K562 (cell line): ENCODE measurements around the gene RBM45. TPM values are rescaled to one million over a fixed set of nuclear protein-coding genes. Genes with fewer than 3 reads are reported as not detected.

Experiments used
- ATAC-seq: fragments of 200-7000 bp; cut with Tn5 transposase; 3 replicates; pipeline ENCODE4 v1.9.1; 2020; ENCODE audit warnings: moderate library complexity
- BruUV-seq: library from RNA; stranded (reverse); fragments of 400-500 nt; replicated peaks from 2 replicates; lab custom pipeline; 2021; lab: Mats Ljungman, UMichigan
- CTCF ChIA-PET: fragments of 300-600 bp; formaldehyde crosslinking; extraction: SDS; loops from one replicate; lab custom pipeline; 2021; ENCODE audit warnings: low intra/inter-chr PET ratio; lab: Yijun Ruan, JAX
- POLR2A ChIA-PET: fragments of 300-600, 350-650 bp; sonication (Branson Sonifier 250); formaldehyde crosslinking; extraction: SDS; loops from one replicate; lab custom pipeline; 2021; ENCODE audit warnings: antibody characterized with exemption, inconsistent platforms; lab: Yijun Ruan, JAX
- DNase-seq, 4 experiments: peaks; one replicate each; pipeline versions ENCODE4 v3.0.0 to v3.0.0-alpha.2; 2011 to 2018; ENCODE audit warnings: low spot score in 3 of 4, mixed read lengths in 3 of 4; ENCODE audit errors: extremely low read depth in 1 of 4
- FAIRE-seq: peaks from 2 replicates; lab custom pipeline; 2011; peaks lifted over from hg19 to GRCh38; lab: Jason Lieb, UNC
- H2AFZ ChIP-seq: 2 replicates; pipeline ENCODE4 v1.6.0; 2011; ENCODE audit warnings: low read depth, low read length, control low read depth, inconsistent platforms
- H3K27ac ChIP-seq: fragments of 200-600 bp; 3 replicates; pipeline ENCODE4 v1.8.0; 2011; ENCODE audit warnings: low read depth, mild to moderate bottlenecking, control low read depth, inconsistent platforms, low read length, moderate library complexity, mixed read lengths; ENCODE audit errors: extremely low read depth
- H3K27me3 ChIP-seq, 2 experiments: fragments of 300-600 bp in 1 of 2; 2 replicates in 1 of 2; 3 replicates in 1 of 2; pipeline versions ENCODE4 v1.6.0 to v1.8.0; 2011; ENCODE audit warnings: inconsistent platforms in 2 of 2, low read length in 2 of 2, mild to moderate bottlenecking in 1 of 2, mixed read lengths in 1 of 2, moderate library complexity in 1 of 2; ENCODE audit not compliant: control insufficient read depth in 2 of 2, insufficient read depth in 2 of 2
- H3K36me3 ChIP-seq: fragments of 300-600 bp; 3 replicates; pipeline ENCODE4 v1.8.0; 2011; ENCODE audit warnings: mild to moderate bottlenecking, low read length, inconsistent platforms; ENCODE audit not compliant: control insufficient read depth, insufficient read depth
- H3K4me1 ChIP-seq, 2 experiments: fragments of 200-600 bp in 1 of 2; replicated peaks in 1 of 2; 2 replicates in 1 of 2; 3 replicates in 1 of 2; pipeline versions ENCODE4 v1.5.1 to v1.8.0; 2011; ENCODE audit warnings: inconsistent platforms in 2 of 2, low read length in 2 of 2, mild to moderate bottlenecking in 1 of 2, mixed read lengths in 1 of 2, moderate library complexity in 1 of 2; ENCODE audit not compliant: control insufficient read depth in 2 of 2, insufficient read depth in 2 of 2
- H3K4me2 ChIP-seq: 2 replicates; pipeline ENCODE4 v1.6.1; 2011; ENCODE audit warnings: low read length, control low read depth, inconsistent platforms, mixed read lengths; ENCODE audit not compliant: insufficient read depth
- H3K4me3 ChIP-seq: fragments of 200-600 bp; sonication (generic), shearing (Covaris generic); 2 replicates; pipeline ENCODE4 v1.5.1; 2016; ENCODE audit warnings: control low read depth, inconsistent platforms
- H3K79me2 ChIP-seq: fragments of 200-600 bp; 3 replicates; pipeline ENCODE4 v1.8.0; 2011; ENCODE audit warnings: low read length, inconsistent platforms; ENCODE audit not compliant: control insufficient read depth, insufficient read depth
- H3K9ac ChIP-seq, 2 experiments: 2 replicates each; pipeline versions ENCODE4 v1.6.0 to v1.6.1; 2011; ENCODE audit warnings: low read depth in 2 of 2, low read length in 2 of 2, control low read depth in 1 of 2, inconsistent platforms in 1 of 2, mild to moderate bottlenecking in 1 of 2, mixed read lengths in 1 of 2; ENCODE audit not compliant: insufficient read depth in 1 of 2
- H3K9me1 ChIP-seq: one replicate; pipeline ENCODE4 v1.6.0; 2011; ENCODE audit warnings: inconsistent platforms, mild to moderate bottlenecking, low read length, moderate library complexity; ENCODE audit not compliant: control insufficient read depth, insufficient read depth
- H3K9me3 ChIP-seq: replicated peaks from 2 replicates; pipeline ENCODE4 v1.5.1; 2011; ENCODE audit warnings: low read depth, low read length, inconsistent platforms; ENCODE audit not compliant: control insufficient read depth, insufficient read depth
- H4K20me1 ChIP-seq: replicated peaks from 2 replicates; pipeline ENCODE4 v1.6.1; 2011; ENCODE audit warnings: low read length, inconsistent platforms, mixed read lengths; ENCODE audit not compliant: control insufficient read depth, insufficient read depth
- CEBPG ChIP-seq, 3 experiments: fragments of 200-800 bp in 1 of 3; sonication (Bioruptor generic) in 1 of 3; sonication (generic) in 1 of 3; formaldehyde crosslinking in 1 of 3; IDR thresholded peaks in 2 of 3; conservative IDR thresholded peaks in 1 of 3; 2 replicates each; pipeline versions ENCODE4 v1.6.1 to v1.8.0; 2016 to 2022; ENCODE audit warnings: missing compliant biosample characterization in 2 of 3, missing genetic modification characterization in 2 of 3, mild to moderate bottlenecking in 1 of 3, missing genetic modification reagents in 1 of 3
- FOXA3 ChIP-seq, 2 experiments: fragments of 450-650 bp in 1 of 2; sonication (generic) in 1 of 2; formaldehyde crosslinking; IDR thresholded peaks in 1 of 2; conservative IDR thresholded peaks in 1 of 2; 2 replicates each; pipeline versions ENCODE4 v1.4.0 to v1.8.0; 2020 to 2022; ENCODE audit warnings: mild to moderate bottlenecking in 2 of 2, missing genetic modification reagents in 1 of 2
- HMG20A ChIP-seq: fragments of 450-650 bp; formaldehyde crosslinking; conservative IDR thresholded peaks from 2 replicates; pipeline ENCODE4 v1.4.0; 2020; ENCODE audit warnings: mild to moderate bottlenecking, mixed read lengths
- JUND ChIP-seq, 2 experiments: IDR thresholded peaks; 2 replicates in 1 of 2; 3 replicates in 1 of 2; pipeline ENCODE4 v1.6.1; 2011; ENCODE audit warnings: borderline replicate concordance in 2 of 2, low read depth in 2 of 2, low read length in 2 of 2, improper control_type of control experiment in 1 of 2, missing biosample characterization in 1 of 2, missing genetic modification characterization in 1 of 2, missing genetic modification reagents in 1 of 2
- RBM17 ChIP-seq: fragments of 200-400 bp; formaldehyde crosslinking; IDR thresholded peaks from 2 replicates; pipeline ENCODE4 v1.6.1; 2017; ENCODE audit warnings: low read depth, mild to moderate bottlenecking, low read length, borderline replicate concordance
- WGBS: fragments of 100-300 bp; shearing (Covaris generic); methylation state at CpG from one replicate; pipeline ENCODE4 v1.1.6; 2016; ENCODE audit warnings: low coverage, mixed read lengths; ENCODE audit not compliant: insufficient coverage; ENCODE audit errors: missing lambda C conversion rate; 5-methylcytosine and 5-hydroxymethylcytosine counted together
- in situ Hi-C: fragments of 300-500 bp; cut with MboI; formaldehyde crosslinking; loops from 4 replicates; pipeline ENCODE4 v1.15.0; 2018; ENCODE audit warnings: inconsistent platforms, mixed read lengths
- intact Hi-C: fragments of 100-400 bp; cut with micrococcal nuclease; formaldehyde crosslinking; loops from 2 replicates; pipeline ENCODE4 v1.14.2; 2022
- polyA plus RNA-seq, 8 experiments: library from polyadenylated mRNA; depleted of rRNA in 4 of 8; stranded (reverse) in 5 of 8; unstranded in 3 of 8; fragments of >200 nt; fragmentation: Nextera tagmentation in 2 of 8; fragmentation: Illumina TruSeq in 1 of 8; extraction: Ambion mirVana in 2 of 8; extraction: Trizol in 1 of 8; gene quantifications; 2 replicates each; pipeline versions ENCODE4 v1.2.1 to v1.2.3, GENCODE V29; 2011 to 2014; ENCODE audit warnings: inconsistent platforms in 1 of 8, missing spikeins in 1 of 8
- total RNA-seq, 7 experiments: library from RNA; depleted of rRNA in 6 of 7; stranded (reverse); fragments of >200 nt in 6 of 7; fragmentation: Illumina TruSeq in 2 of 7; extraction: Trizol in 2 of 7; gene quantifications; 2 replicates each; pipeline versions ENCODE4 v1.2.1 to v1.2.3, GENCODE V29; 2011 to 2021; ENCODE audit warnings: low replicate concordance in 1 of 7
- TF ChIP-seq, protein P1 (sequence below): fragments of 250-450 bp; sonication (Bioruptor Pico); IDR thresholded peaks from 2 replicates; pipeline ENCODE4 v1.4.0; 2020; ENCODE audit warnings: mild to moderate bottlenecking, moderate library complexity
- TF ChIP-seq, protein P2 (sequence below): fragments of 250-450 bp; sonication (Bioruptor Pico); IDR thresholded peaks from 2 replicates; pipeline ENCODE4 v1.4.0; 2020
- TF ChIP-seq, protein P3 (sequence below): fragments of 200-800 bp; sonication (Bioruptor generic); IDR thresholded peaks from 2 replicates; pipeline ENCODE4 v1.6.1; 2017; ENCODE audit warnings: missing genetic modification characterization, missing compliant biosample characterization

Gene RBM45
- total and polyA plus RNA-seq, 9 of the 15 experiments (the other 6 are each of a cell fraction or from before 2014, with no cell fraction given), result 6.7 to 22.0 (median 15.0) TPM

DNA sequence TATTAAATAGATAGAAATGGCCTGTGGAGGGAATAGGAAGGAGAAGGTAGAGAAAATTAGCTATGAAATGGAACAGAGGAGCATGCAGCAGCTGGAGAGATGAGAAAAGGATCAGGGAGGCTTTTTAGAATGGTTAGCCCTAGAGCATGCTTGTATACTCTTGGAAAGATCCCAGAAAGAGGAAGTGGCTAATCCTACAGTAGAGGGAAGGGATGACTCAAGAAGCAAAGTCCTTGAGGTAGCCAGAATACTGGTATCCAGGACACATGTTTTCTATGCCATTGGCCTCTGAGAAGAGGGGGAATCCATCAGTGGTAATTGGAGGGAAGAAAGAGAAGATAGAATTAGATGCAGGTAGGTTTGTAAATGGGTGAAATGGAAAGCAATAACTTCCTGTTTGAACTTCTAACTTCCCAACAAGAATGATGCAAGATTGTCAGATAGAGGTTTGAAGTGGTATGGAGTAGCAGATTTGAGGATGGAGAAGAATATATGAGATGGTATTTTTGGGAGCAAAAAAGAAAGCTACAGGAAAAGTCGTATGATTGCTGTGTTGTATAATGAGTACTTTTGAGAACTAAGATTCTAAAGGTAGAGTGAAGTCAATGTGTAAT lies 64.9 kb downstream of the RBM45 start:
- POLR2A ChIA-PET, result no interaction called here
- no peaks in the 10 kb centered on the region for H4K20me1 ChIP-seq
- BruUV-seq, result no TSS peak
- no peaks in the 10 kb centered on the region; a peak in 1 of 5 replicates for H3K4me1 ChIP-seq
- DNase-seq, result no peak
- no peak overlapping the region for H3K27ac ChIP-seq
- no peaks in the 10 kb centered on the region for H3K79me2 ChIP-seq
- no peak overlapping the region for H3K4me3 ChIP-seq
- 11% methylated on average over 1 of the region's 1 CpG for WGBS
- CTCF ChIA-PET, result no interaction called here
- no peaks in the 10 kb centered on the region for H3K36me3 ChIP-seq
- in situ Hi-C loops, result no loop called here
- FAIRE-seq, result no peak
- ATAC-seq, result peak; percentile 88
- H3K9me3 ChIP-seq, result no peaks in the 10 kb centered on the region
- H3K27me3 ChIP-seq, result peaks cover 0 to 6% of the 10 kb centered on the region in 2 experiments; a peak in 1 of 5 replicates
- no peak overlapping the region for H3K4me2 ChIP-seq
- intact Hi-C loops, result no loop called here
- H2AFZ ChIP-seq, result peak overlapping the region; percentile 3
- H3K9me1 ChIP-seq, result no peaks in the 10 kb centered on the region
- no peak overlapping the region for H3K9ac ChIP-seq
- TF ChIP-seq, protein P1, sequence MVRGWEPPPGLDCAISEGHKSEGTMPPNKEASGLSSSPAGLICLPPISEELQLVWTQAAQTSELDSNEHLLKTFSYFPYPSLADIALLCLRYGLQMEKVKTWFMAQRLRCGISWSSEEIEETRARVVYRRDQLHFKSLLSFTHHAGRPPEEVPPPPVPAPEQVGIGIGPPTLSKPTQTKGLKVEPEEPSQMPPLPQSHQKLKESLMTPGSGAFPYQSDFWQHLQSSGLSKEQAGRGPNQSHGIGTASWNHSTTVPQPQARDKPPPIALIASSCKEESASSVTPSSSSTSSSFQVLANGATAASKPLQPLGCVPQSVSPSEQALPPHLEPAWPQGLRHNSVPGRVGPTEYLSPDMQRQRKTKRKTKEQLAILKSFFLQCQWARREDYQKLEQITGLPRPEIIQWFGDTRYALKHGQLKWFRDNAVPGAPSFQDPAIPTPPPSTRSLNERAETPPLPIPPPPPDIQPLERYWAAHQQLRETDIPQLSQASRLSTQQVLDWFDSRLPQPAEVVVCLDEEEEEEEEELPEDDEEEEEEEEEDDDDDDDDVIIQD, result no peak
- TF ChIP-seq CEBPG (CRISPR knock-in tag; IDR thresholded peaks at IDR 0.05) (no peak; the same call in 1 of the 2 replicates), CEBPG (tag; conservative IDR thresholded peaks at IDR 0.05 in 1 of 2, IDR thresholded peaks at IDR 0.05 in 1 of 2) (peak; percentile 47 to 64; a peak in 3 of 4 replicates), FOXA3 (CRISPR knock-in tag; conservative IDR thresholded peaks at IDR 0.05 in 1 of 2, IDR thresholded peaks at IDR 0.05 in 1 of 2) (no peak), RBM17 (no peak), JUND (IDR thresholded peaks at IDR 0.05; ENCODE audit: borderline replicate concordance, low read depth, low read length) (no peak), JUND (tag; IDR thresholded peaks at IDR 0.05; ENCODE audit: borderline replicate concordance, low read depth, low read length) (peak; percentile 13; the same call in 1 of the 3 replicates), HMG20A (CRISPR knock-in tag) (no peak)
- TF ChIP-seq, protein P2, sequence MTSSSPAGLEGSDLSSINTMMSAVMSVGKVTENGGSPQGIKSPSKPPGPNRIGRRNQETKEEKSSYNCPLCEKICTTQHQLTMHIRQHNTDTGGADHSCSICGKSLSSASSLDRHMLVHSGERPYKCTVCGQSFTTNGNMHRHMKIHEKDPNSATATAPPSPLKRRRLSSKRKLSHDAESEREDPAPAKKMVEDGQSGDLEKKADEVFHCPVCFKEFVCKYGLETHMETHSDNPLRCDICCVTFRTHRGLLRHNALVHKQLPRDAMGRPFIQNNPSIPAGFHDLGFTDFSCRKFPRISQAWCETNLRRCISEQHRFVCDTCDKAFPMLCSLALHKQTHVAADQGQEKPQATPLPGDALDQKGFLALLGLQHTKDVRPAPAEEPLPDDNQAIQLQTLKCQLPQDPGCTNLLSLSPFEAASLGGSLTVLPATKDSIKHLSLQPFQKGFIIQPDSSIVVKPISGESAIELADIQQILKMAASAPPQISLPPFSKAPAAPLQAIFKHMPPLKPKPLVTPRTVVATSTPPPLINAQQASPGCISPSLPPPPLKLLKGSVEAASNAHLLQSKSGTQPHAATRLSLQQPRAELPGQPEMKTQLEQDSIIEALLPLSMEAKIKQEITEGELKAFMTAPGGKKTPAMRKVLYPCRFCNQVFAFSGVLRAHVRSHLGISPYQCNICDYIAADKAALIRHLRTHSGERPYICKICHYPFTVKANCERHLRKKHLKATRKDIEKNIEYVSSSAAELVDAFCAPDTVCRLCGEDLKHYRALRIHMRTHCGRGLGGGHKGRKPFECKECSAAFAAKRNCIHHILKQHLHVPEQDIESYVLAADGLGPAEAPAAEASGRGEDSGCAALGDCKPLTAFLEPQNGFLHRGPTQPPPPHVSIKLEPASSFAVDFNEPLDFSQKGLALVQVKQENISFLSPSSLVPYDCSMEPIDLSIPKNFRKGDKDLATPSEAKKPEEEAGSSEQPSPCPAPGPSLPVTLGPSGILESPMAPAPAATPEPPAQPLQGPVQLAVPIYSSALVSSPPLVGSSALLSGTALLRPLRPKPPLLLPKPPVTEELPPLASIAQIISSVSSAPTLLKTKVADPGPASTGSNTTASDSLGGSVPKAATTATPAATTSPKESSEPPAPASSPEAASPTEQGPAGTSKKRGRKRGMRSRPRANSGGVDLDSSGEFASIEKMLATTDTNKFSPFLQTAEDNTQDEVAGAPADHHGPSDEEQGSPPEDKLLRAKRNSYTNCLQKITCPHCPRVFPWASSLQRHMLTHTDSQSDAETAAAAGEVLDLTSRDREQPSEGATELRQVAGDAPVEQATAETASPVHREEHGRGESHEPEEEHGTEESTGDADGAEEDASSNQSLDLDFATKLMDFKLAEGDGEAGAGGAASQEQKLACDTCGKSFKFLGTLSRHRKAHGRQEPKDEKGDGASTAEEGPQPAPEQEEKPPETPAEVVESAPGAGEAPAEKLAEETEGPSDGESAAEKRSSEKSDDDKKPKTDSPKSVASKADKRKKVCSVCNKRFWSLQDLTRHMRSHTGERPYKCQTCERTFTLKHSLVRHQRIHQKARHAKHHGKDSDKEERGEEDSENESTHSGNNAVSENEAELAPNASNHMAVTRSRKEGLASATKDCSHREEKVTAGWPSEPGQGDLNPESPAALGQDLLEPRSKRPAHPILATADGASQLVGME (CRISPR knock-in tag), result no peak
- TF ChIP-seq, protein P3, sequence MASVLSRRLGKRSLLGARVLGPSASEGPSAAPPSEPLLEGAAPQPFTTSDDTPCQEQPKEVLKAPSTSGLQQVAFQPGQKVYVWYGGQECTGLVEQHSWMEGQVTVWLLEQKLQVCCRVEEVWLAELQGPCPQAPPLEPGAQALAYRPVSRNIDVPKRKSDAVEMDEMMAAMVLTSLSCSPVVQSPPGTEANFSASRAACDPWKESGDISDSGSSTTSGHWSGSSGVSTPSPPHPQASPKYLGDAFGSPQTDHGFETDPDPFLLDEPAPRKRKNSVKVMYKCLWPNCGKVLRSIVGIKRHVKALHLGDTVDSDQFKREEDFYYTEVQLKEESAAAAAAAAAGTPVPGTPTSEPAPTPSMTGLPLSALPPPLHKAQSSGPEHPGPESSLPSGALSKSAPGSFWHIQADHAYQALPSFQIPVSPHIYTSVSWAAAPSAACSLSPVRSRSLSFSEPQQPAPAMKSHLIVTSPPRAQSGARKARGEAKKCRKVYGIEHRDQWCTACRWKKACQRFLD, result no peak
